HG03108 (cell line): ENCODE results near the gene ZBTB33.

ENCODE experiments used
- ATAC-seq: cut with Tn5 transposase; IDR thresholded peaks from one replicate; pipeline ENCODE4 v1.9.1; 2021; ENCODE audit warnings: moderate library complexity; ENCODE audit not compliant: unreplicated experiment

ZBTB33 gene

GRCh38 chrX:120304256-120304655 is 53.6 kb downstream of the ZBTB33 start:
- no peak for ATAC-seq

GRCh38 chrX:120305531-120306141 is 55.0 kb downstream of the ZBTB33 start:
- ATAC-seq, result no peak

GRCh38 chrX:120306630-120307029 is 56.0 kb downstream of the ZBTB33 start:
- ATAC-seq, result no peak
